VCaP (cell line): Measurements from ENCODE around the gene KRTAP5-6.

ENCODE experiments used
- H3K27ac ChIP-seq: fragments of 450-650 bp; 2 replicates; pipeline ENCODE4 v1.5.1; 2017
- TF ChIP-seq, protein P1 (sequence below): fragments of 450-650 bp; conservative IDR thresholded peaks from 2 replicates; pipeline ENCODE4 v1.5.1; 2017; ENCODE audit warnings: mild to moderate bottlenecking, moderate library complexity

Gene KRTAP5-6

DNA sequence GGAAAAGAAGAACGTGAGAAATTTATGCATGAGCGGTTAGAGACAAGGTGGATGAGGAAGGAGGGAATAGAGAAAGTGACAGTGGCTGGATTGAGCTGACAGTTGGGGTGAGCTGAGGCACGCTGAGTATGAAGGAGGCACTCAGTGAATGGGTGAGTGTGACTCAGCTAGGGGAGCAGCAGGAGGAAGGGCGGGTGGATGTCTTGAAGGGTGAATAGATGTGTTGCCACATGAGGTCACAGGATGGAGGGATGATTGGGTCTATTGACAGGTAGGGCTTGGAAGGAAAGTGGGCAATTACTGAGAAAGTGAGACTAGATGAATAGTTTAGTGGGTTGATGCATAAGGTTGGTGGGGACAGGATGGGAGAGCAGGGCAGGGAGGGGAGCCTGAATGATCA lies 45.4 kb downstream of the KRTAP5-6 start:
- H3K27ac ChIP-seq: no peak overlapping the region
- TF ChIP-seq, protein P1, sequence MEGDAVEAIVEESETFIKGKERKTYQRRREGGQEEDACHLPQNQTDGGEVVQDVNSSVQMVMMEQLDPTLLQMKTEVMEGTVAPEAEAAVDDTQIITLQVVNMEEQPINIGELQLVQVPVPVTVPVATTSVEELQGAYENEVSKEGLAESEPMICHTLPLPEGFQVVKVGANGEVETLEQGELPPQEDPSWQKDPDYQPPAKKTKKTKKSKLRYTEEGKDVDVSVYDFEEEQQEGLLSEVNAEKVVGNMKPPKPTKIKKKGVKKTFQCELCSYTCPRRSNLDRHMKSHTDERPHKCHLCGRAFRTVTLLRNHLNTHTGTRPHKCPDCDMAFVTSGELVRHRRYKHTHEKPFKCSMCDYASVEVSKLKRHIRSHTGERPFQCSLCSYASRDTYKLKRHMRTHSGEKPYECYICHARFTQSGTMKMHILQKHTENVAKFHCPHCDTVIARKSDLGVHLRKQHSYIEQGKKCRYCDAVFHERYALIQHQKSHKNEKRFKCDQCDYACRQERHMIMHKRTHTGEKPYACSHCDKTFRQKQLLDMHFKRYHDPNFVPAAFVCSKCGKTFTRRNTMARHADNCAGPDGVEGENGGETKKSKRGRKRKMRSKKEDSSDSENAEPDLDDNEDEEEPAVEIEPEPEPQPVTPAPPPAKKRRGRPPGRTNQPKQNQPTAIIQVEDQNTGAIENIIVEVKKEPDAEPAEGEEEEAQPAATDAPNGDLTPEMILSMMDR: no peak

DNA sequence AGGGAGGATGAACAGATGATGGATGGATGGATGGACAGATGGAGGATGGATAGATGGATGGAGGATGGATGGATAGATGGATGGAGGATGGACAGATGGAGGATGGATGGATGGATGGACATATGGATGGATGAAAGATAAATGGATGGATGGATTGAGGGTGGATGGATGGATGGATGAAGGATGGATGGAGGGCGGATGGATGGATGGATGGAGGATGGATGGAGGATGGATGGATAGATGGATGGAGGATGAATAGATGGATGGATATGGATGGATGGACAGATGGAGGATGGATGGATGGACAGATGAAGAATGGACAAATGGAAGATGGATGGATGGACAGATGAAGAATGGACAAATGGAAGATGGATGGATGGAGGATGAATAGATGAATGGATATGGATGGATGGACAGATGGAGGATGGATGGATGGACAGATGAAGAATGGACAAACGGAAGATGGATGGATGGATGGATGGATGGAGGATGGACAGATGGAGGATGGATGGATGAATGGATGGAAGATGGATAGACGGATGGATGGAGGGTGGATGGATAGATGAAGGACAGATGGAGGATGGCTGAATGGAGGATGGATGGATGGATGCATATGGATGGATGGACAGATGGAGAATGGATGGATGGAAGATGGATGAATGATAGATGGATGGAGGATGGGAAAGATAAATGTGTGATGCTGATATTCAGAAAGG lies 46.0 kb downstream of the KRTAP5-6 start:
- TF ChIP-seq, protein P1: no peak
- H3K27ac ChIP-seq: no peak overlapping the region

DNA sequence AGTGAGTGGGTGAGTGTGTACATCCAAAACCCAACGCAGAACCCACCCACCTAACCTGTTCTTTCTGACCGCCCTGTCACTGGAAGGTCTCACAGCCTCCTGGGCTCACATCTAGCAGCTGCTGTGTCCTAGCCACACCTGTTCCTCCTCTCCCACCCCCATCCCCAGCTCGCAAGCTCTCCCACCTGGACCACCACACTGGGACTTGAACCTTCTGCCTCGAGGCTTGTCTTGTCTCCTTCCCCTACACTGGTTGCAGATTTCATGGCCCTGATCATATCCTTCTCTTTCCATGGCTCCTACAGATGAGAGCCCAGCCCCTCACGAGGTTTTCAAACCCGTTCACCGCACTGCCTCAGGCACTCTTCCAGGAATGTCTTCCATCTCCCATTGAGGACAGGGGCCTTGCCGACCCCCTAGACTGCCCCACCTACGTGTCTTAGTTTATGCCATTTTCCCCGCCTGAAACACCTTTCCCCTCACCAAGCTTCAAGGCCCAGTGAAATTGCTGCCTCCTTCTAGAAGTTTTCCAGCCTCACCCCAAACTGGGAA lies 46.7 kb downstream of the KRTAP5-6 start:
- no peak overlapping the region for H3K27ac ChIP-seq
- TF ChIP-seq, protein P1: no peak

DNA sequence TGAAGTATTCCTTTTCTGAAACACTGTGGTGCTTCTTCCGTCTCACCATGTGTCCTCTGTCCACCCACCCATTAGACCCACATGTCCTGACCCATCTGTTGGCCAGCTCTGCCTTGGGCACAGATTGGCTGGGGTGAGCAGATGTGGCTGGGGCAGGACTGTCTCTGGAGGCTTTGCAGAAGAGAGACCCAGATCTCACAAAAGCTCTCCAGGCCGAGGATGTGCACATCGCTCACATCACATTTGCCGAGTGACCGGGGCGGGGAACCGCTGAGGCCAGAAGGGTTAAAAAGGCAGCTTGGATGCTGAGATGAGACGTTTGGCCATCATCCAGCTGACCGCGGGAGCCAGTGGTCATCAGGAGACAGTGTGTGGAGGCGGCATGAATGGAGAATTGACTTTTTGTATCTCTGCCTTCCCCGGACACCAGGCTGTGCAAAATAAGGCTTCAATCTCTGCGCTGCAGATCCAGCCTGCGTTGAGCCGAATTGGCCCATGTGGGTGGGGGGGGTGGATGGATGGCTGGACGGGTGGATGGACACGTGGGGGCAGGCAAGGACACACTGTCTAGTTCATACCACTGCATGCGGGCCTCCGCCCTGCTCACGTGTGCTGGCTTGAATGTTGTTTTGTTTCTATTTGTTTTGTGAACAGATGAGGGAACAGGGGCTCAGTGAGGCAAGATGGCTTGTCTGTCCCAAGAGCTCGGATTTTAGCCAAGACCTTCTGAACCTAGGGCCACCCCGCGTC lies 47.3 kb downstream of the KRTAP5-6 start:
- TF ChIP-seq, protein P1: no peak
- no peak overlapping the region for H3K27ac ChIP-seq

DNA sequence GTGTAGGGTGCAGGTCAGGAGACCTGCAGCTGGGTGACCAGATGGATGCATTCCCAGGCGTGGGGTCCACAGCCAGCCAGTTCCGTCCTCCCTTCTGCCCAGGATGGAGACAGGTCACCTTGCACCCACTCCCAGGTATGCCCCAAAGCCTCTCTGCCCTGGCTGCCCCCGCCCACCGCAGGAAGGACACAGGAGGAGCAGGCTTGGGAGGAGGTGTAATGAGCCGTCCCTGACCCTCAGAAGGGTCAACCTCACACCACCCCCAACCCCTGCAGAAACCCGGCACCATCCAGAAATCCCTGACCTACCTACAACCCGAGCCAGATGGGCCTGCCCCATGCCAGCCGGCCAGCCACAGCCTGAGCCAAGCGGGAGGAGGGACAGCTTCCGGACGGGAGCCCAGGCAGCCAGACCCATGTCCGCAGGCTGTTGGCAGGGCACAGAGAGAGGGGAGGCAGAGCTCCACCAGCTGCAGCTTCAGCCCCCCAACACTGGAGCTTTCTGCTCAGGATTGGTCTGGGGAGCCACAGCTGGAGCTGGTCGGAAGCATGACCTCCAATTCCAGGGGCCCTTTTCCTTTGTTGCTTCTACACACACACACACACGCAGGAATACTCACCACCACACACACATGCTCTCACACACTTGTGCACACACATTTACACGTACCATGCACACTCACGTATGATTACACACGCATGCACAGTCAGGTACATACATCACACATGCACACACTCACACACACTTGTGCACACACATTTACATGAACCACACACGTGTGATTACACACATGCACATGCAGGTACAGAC lies 48.1 kb downstream of the KRTAP5-6 start:
- TF ChIP-seq, protein P1: no peak

DNA sequence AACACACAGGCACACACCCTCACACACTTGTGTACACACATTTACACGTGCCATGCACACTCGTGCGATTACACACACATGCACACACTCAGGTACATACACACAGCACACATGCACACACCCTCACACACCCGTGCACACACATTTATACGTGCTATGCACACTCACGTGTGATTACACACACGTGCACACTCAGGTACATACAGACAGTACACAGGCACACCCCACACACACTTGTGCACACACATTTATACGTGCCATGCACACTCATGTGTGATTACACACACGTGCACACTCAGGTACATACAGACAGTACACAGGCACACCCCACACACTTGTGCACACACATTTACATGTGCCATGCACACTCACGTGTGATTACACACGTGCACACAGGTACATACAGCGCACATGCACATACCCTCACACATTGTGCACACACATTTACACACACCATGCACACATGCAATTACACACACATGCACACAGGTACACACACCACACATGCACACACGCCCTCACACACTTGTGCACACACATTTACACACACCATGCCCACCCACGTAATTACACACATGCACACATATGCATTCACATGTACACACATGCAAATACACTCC lies 48.8 kb downstream of the KRTAP5-6 start:
- no peak overlapping the region for H3K27ac ChIP-seq
- TF ChIP-seq, protein P1: no peak

More for the DNA sequence above, 48.1 kb downstream of the KRTAP5-6 start:
- no peak overlapping the region for H3K27ac ChIP-seq
